ENCODE results near the gene WNT7B.

The WNT7B gene

DNA sequence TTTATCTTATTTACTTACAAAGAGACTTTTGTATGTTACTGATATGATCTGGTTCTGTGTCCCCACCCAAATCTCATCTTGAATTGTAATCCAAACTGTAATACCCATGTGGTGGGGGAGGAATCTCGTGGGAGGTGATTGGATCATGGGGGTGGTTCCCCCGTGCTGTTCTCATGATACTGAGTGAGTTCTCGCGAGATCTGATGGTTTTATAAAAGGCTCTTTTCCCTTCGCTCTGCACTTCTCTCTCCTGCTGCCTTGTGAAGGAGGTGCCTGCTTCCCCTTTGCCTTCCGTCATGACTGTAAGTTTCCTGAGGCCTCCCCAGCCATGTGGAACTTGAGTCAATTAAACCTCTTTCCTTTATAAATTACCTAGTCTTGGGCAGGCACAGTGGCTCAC, 42.4 kb upstream of the WNT7B start:
- Histone ChIP-seq H3K4me3 (peak overlapping the region; percentile 13; the same call in 1 of the 2 replicates), H3K27ac (peak overlapping the region; percentile 96)
- no peak for DNase-seq (ENCODE audit: low read depth, low spot score)

DNA sequence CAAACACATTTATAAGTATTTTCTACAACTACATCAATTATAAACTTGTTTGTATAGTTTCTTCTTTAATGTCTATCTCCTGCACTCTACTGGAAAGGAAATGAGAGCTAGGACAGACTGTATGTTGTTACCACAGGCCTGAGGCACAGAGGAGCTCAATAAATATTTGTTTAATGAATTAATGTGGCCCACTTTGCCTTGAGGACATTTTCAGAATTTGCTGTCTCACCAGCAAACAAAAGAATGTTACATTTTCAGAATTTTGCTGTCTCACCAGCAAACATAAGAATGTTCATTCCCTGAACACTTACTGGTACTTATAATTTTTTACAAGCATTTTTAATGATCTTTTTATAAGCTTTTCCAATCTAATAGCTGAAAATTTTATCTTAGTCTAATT, 41.9 kb upstream of the WNT7B start:
- Histone ChIP-seq H3K27ac (peak overlapping the region; percentile 96), H3K4me3 (peak overlapping the region; percentile 13; the same call in 1 of the 2 replicates), H3K9me3 (ENCODE audit: low read depth, low read length) (no peaks in the 10 kb centered on the region), H3K9ac (ENCODE audit: insufficient read length) (no peak overlapping the region), H3K36me3 (ENCODE audit: insufficient read depth, low read length) (no peaks in the 10 kb centered on the region)
- TF ChIP-seq FOXP2 (optimal IDR thresholded peaks at IDR 0.05; ENCODE audit: control extremely low read depth, extremely low read length, insufficient read depth) (no peak), POLR2AphosphoS5 (IDR thresholded peaks at IDR 0.05; ENCODE audit: borderline replicate concordance, low read depth, low read length) (no peak), EZH2 (IDR thresholded peaks at IDR 0.05) (no peak)
- no peak for DNase-seq (ENCODE audit: low read depth, low spot score)

More for the DNA sequence above, 42.4 kb upstream of the WNT7B start:
- Histone ChIP-seq H3K9me3 (ENCODE audit: low read depth, low read length) (no peaks in the 10 kb centered on the region), H3K9ac (ENCODE audit: insufficient read length) (no peak overlapping the region), H3K36me3 (ENCODE audit: insufficient read depth, low read length) (no peaks in the 10 kb centered on the region)
- TF ChIP-seq EZH2 (IDR thresholded peaks at IDR 0.05) (no peak), POLR2AphosphoS5 (IDR thresholded peaks at IDR 0.05; ENCODE audit: borderline replicate concordance, low read depth, low read length) (no peak), FOXP2 (optimal IDR thresholded peaks at IDR 0.05; ENCODE audit: control extremely low read depth, extremely low read length, insufficient read depth) (no peak)

GRCh38 chr22:46017166-46017565, 40.2 kb upstream of the WNT7B start:
- no peak for DNase-seq (ENCODE audit: low read depth, low spot score)
- H3K36me3 ChIP-seq (ENCODE audit: insufficient read depth, low read length), result no peaks in the 10 kb centered on the region
- no peak overlapping the region for H3K4me3 ChIP-seq
- no peaks in the 10 kb centered on the region for H3K9me3 ChIP-seq (ENCODE audit: low read depth, low read length)
- H3K27ac ChIP-seq, result 0 out of 2 replicates have a peak overlapping the region, but pooled peaks have one; percentile 14
- no peak for TF ChIP-seq POLR2AphosphoS5 (IDR thresholded peaks at IDR 0.05; ENCODE audit: borderline replicate concordance, low read depth, low read length)
- H3K9ac ChIP-seq (ENCODE audit: insufficient read length), result no peak overlapping the region

GRCh38 chr22:46013460-46014416, 36.8 kb upstream of the WNT7B start:
- Histone ChIP-seq H3K36me3 (ENCODE audit: insufficient read depth, low read length) (no peaks in the 10 kb centered on the region), H3K27ac (peak overlapping the region; percentile 84), H3K4me3 (peak overlapping the region; percentile 85), H3K9ac (ENCODE audit: insufficient read length) (peak overlapping the region; percentile 76), H3K9me3 (ENCODE audit: low read depth, low read length) (no peaks in the 10 kb centered on the region)
- peak; percentile 20 for TF ChIP-seq POLR2AphosphoS5 (IDR thresholded peaks at IDR 0.05; ENCODE audit: borderline replicate concordance, low read depth, low read length)
- TF ChIP-seq FOXP2 (optimal IDR thresholded peaks at IDR 0.05; ENCODE audit: control extremely low read depth, extremely low read length, insufficient read depth), result no peak
- DNase-seq (ENCODE audit: low read depth, low spot score), result no peak

DNA sequence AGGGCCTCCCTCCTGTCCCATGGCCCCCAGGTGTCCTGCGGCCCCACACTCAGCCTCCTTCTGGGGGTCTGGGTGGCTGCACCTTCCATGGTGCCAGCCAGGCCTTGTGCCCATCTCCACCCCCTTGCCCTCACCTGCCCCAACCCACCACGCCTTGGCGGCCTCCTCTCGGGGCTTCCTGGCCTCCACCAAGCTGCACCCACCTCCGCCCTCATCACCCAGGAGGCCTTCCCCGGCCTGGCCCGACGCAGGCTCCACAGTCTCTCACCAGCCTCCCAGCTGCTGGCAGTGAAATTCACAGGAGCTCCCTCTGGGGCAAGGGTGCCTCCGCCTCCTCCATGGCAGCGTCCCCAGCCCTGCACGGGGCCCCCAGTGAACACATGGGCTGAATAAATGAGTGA, 35.9 kb upstream of the WNT7B start:
- Histone ChIP-seq H3K9me3 (ENCODE audit: low read depth, low read length) (no peaks in the 10 kb centered on the region), H3K27ac (peak overlapping the region; percentile 84), H3K4me3 (peak overlapping the region; percentile 85), H3K9ac (ENCODE audit: insufficient read length) (peak overlapping the region; percentile 76), H3K36me3 (ENCODE audit: insufficient read depth, low read length) (no peaks in the 10 kb centered on the region)
- TF ChIP-seq EZH2 (IDR thresholded peaks at IDR 0.05) (no peak), FOXP2 (optimal IDR thresholded peaks at IDR 0.05; ENCODE audit: control extremely low read depth, extremely low read length, insufficient read depth) (no peak)
- DNase-seq (ENCODE audit: low read depth, low spot score), result no peak

DNA sequence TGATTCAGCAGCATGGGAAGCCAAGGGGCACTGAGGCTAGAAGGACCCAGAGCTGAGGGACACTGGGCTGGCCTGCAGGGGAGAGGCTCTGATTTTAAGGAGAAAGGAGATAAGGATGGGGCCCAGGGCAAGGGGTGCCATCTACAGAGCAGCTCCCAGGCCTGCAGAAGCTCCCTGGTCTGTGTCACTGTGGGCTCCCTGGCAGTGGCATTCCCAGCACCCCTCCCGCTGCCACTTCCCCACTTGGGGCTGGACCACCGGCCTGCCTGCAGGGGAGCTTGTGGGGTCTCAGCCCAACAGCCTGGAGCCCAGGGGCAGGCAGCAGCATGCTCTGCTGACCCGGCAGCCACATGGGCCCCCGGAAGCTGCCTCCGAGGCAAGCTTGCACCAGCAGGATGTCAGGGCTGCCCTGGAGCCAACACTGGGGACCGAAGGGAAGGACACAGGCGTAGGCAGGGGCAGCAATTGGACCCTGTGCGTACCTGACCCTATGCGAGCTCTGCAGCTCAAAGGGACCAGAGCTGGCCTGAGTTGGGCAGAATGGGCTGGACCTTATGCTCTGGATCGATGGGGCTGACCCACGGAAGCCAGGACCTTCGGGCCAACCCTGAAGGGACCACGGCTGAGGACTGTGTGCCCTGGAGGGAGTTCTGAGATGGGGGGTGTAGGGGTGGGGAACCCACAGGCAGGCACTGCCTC, 35.4 kb upstream of the WNT7B start:
- Histone ChIP-seq H3K27ac (no peak overlapping the region), H3K36me3 (ENCODE audit: insufficient read depth, low read length) (no peaks in the 10 kb centered on the region), H3K9ac (ENCODE audit: insufficient read length) (no peak overlapping the region), H3K4me3 (no peak overlapping the region), H3K9me3 (ENCODE audit: low read depth, low read length) (no peaks in the 10 kb centered on the region)
- DNase-seq (ENCODE audit: low read depth, low spot score), result no peak
- no peak for TF ChIP-seq POLR2AphosphoS5 (IDR thresholded peaks at IDR 0.05; ENCODE audit: borderline replicate concordance, low read depth, low read length)
- TF ChIP-seq EZH2 (IDR thresholded peaks at IDR 0.05), result no peak
- no peak for TF ChIP-seq FOXP2 (optimal IDR thresholded peaks at IDR 0.05; ENCODE audit: control extremely low read depth, extremely low read length, insufficient read depth)

DNA sequence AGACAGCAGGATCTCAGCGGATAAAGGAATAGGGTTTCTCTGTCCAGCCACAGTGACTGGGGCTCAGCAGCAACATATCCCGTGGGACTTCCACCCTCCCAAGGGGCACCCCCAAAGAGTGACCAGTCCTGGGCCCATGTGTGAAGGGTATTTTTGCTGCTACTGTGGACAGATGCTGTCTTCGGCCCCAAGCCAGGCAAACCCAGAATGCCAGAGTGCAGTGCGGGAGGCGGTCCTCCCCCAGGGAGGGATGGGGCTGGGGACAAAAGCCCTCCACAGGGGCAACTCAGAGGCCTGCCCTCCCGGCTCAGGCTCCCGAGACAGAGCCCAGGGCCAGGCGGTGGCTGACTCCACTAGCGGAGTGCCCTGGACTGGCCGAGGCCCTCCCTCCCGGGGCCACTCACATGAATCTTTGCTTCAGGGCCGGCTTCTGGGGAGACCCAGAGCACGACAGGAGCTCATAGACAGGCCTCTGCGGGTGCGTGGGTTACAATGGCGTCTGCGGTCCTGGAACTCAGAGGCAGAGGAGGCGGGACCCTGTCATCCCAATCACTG, 34.7 kb upstream of the WNT7B start:
- TF ChIP-seq POLR2AphosphoS5 (IDR thresholded peaks at IDR 0.05; ENCODE audit: borderline replicate concordance, low read depth, low read length) (no peak), EZH2 (IDR thresholded peaks at IDR 0.05) (no peak), FOXP2 (optimal IDR thresholded peaks at IDR 0.05; ENCODE audit: control extremely low read depth, extremely low read length, insufficient read depth) (no peak)
- Histone ChIP-seq H3K4me3 (no peak overlapping the region), H3K9me3 (ENCODE audit: low read depth, low read length) (no peaks in the 10 kb centered on the region), H3K36me3 (ENCODE audit: insufficient read depth, low read length) (no peaks in the 10 kb centered on the region), H3K27ac (peak overlapping the region; percentile 21; the same call in 1 of the 2 replicates), H3K9ac (ENCODE audit: insufficient read length) (no peak overlapping the region)
- DNase-seq (ENCODE audit: low read depth, low spot score), result no peak

DNA sequence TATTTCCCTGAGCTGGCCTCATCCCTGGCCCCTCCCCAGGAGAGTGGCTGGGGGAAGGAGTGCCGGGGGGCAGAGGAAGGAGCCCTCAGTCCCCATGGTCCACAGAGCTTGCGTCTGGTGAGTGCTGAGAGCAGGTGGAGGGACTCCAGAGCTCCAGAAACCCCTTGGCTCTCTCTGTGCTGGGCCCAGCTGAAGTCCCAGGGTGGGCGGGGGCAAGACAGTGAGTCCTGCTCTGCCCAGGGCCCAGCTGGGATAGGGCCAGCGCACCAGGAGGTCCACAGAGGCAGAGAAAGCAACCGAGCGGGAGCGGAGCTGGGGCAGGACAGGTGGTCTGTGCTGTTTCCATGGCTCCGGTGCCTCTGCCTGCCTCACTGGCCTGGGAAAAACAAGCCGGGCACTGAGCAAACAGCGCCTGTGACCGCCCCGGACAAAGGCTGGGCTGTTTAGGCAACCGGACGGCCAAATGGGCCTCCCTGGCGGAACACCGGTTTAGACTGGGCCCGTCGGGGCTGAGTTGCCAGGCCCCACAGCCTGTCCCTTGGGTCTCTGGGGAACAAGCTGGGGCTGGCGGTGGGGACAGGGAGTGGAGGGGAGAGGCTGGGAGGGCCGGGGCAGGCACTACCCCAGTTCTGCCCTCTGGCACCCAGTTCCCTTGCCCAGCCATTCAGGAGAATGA, 34.1 kb upstream of the WNT7B start:
- no peaks in the 10 kb centered on the region for H3K36me3 ChIP-seq (ENCODE audit: insufficient read depth, low read length)
- TF ChIP-seq EZH2 (IDR thresholded peaks at IDR 0.05), result no peak
- no peak for TF ChIP-seq FOXP2 (optimal IDR thresholded peaks at IDR 0.05; ENCODE audit: control extremely low read depth, extremely low read length, insufficient read depth)
- no peak for TF ChIP-seq POLR2AphosphoS5 (IDR thresholded peaks at IDR 0.05; ENCODE audit: borderline replicate concordance, low read depth, low read length)
- no peak overlapping the region for H3K9ac ChIP-seq (ENCODE audit: insufficient read length)
- DNase-seq (ENCODE audit: low read depth, low spot score), result no peak
- H3K27ac ChIP-seq, result no peak overlapping the region
- no peak overlapping the region for H3K4me3 ChIP-seq
- no peaks in the 10 kb centered on the region for H3K9me3 ChIP-seq (ENCODE audit: low read depth, low read length)
